K562 (cell line): ENCODE measurements around the gene GPC2. TPM values are rescaled to one million over a fixed set of nuclear protein-coding genes. Genes with fewer than 3 reads are reported as not detected.

ENCODE experiments used
- CC2D1A ChIP-seq: fragments of 450-650 bp; IDR thresholded peaks from 2 replicates; pipeline ENCODE4 v1.6.1; 2017; ENCODE audit warnings: mild to moderate bottlenecking
- GATAD2A ChIP-seq: fragments of 450-650 bp; IDR thresholded peaks from 2 replicates; pipeline ENCODE4 v1.6.1; 2017
- HDAC8 ChIP-seq: fragments of 450-650 bp; IDR thresholded peaks from 2 replicates; pipeline ENCODE4 v1.6.1; 2016; ENCODE audit warnings: mild to moderate bottlenecking, missing genetic modification characterization, moderate library complexity, missing compliant biosample characterization
- KLF6 ChIP-seq: fragments of 250-450 bp; sonication (Bioruptor Pico); IDR thresholded peaks from 2 replicates; pipeline ENCODE4 v1.4.0; 2020; ENCODE audit warnings: mild to moderate bottlenecking, moderate library complexity, borderline replicate concordance
- NELFE ChIP-seq: IDR thresholded peaks from 2 replicates; pipeline ENCODE4 v1.6.1; 2011; ENCODE audit warnings: mild to moderate bottlenecking; ENCODE audit not compliant: insufficient read depth, insufficient read length
- NEUROD1 ChIP-seq: fragments of 150-350 bp; IDR thresholded peaks from 2 replicates; pipeline ENCODE4 v1.6.1; 2014; ENCODE audit warnings: borderline replicate concordance, low read length, low read depth; ENCODE audit not compliant: partially characterized antibody
- POLR2H ChIP-seq: IDR thresholded peaks from 2 replicates; pipeline ENCODE4 v1.6.1; 2016; ENCODE audit warnings: missing genetic modification characterization, low read depth, mild to moderate bottlenecking, control low read depth, missing compliant biosample characterization, moderate library complexity
- SAP30 ChIP-seq: fragments of 200-600 bp; sonication (generic); IDR thresholded peaks from 2 replicates; pipeline ENCODE4 v1.6.1; 2012; ENCODE audit warnings: borderline replicate concordance, low read depth, mild to moderate bottlenecking, moderate library complexity, low read length, control low read depth, inconsistent platforms; ENCODE audit not compliant: insufficient read depth, poor library complexity, severe bottlenecking
- STAT5A ChIP-seq: IDR thresholded peaks from 2 replicates; pipeline ENCODE4 v1.6.1; 2012; ENCODE audit warnings: low read length, inconsistent platforms, borderline replicate concordance
- ZNF12 ChIP-seq: sonication (generic); formaldehyde crosslinking; IDR thresholded peaks from 2 replicates; pipeline ENCODE4 v1.4.0; 2020; ENCODE audit warnings: mild to moderate bottlenecking, missing genetic modification reagents
- ZNF23 ChIP-seq: fragments of 250-450 bp; sonication (Bioruptor Pico); IDR thresholded peaks from 2 replicates; pipeline ENCODE4 v1.4.0; 2020; ENCODE audit warnings: mild to moderate bottlenecking
- ZNF3 ChIP-seq: fragments of 250-450 bp; sonication (Bioruptor Pico); IDR thresholded peaks from 2 replicates; pipeline ENCODE4 v1.5.0; 2021; ENCODE audit warnings: mild to moderate bottlenecking, moderate library complexity
- ZNF696 ChIP-seq: fragments of 250-450 bp; sonication (Bioruptor Pico); conservative IDR thresholded peaks from 2 replicates; pipeline ENCODE4 v1.4.0; 2020; ENCODE audit warnings: mild to moderate bottlenecking, moderate library complexity
- polyA plus RNA-seq, 8 experiments: library from polyadenylated mRNA; depleted of rRNA in 4 of 8; stranded (reverse) in 5 of 8; unstranded in 3 of 8; fragments of >200 nt; fragmentation: Nextera tagmentation in 2 of 8; fragmentation: Illumina TruSeq in 1 of 8; extraction: Ambion mirVana in 2 of 8; extraction: Trizol in 1 of 8; gene quantifications; 2 replicates each; pipeline versions ENCODE4 v1.2.1 to v1.2.3, GENCODE V29; 2011 to 2014; ENCODE audit warnings: inconsistent platforms in 1 of 8, missing spikeins in 1 of 8
- total RNA-seq, 7 experiments: library from RNA; depleted of rRNA in 6 of 7; stranded (reverse); fragments of >200 nt in 6 of 7; fragmentation: Illumina TruSeq in 2 of 7; extraction: Trizol in 2 of 7; gene quantifications; 2 replicates each; pipeline versions ENCODE4 v1.2.1 to v1.2.3, GENCODE V29; 2011 to 2021; ENCODE audit warnings: low replicate concordance in 1 of 7
- TF ChIP-seq, protein P1 (sequence below): fragments of 250-450 bp; sonication (Bioruptor Pico); IDR thresholded peaks from 2 replicates; pipeline ENCODE4 v1.4.0; 2020; ENCODE audit warnings: mild to moderate bottlenecking, moderate library complexity
- TF ChIP-seq, protein P2 (sequence below), 2 experiments: fragments of 200-800 bp in 1 of 2; sonication (Bioruptor generic) in 1 of 2; sonication (generic) in 1 of 2; formaldehyde crosslinking in 1 of 2; IDR thresholded peaks in 1 of 2; conservative IDR thresholded peaks in 1 of 2; 2 replicates each; pipeline versions ENCODE4 v1.5.0 to v1.6.1; 2016 to 2020; ENCODE audit warnings: missing compliant biosample characterization in 1 of 2, missing genetic modification characterization in 1 of 2, missing genetic modification reagents in 1 of 2
- TF ChIP-seq, protein P3 (sequence below): sonication (generic); formaldehyde crosslinking; IDR thresholded peaks from 2 replicates; pipeline ENCODE4 v1.8.0; 2022; ENCODE audit warnings: mild to moderate bottlenecking, missing genetic modification reagents

GPC2 gene
- total and polyA plus RNA-seq, 9 of the 15 experiments (the other 6 are each of a cell fraction or from before 2014, with no cell fraction given) = 0.06 to 7.7 (median 1.4) TPM; not detected in 1

DNA sequence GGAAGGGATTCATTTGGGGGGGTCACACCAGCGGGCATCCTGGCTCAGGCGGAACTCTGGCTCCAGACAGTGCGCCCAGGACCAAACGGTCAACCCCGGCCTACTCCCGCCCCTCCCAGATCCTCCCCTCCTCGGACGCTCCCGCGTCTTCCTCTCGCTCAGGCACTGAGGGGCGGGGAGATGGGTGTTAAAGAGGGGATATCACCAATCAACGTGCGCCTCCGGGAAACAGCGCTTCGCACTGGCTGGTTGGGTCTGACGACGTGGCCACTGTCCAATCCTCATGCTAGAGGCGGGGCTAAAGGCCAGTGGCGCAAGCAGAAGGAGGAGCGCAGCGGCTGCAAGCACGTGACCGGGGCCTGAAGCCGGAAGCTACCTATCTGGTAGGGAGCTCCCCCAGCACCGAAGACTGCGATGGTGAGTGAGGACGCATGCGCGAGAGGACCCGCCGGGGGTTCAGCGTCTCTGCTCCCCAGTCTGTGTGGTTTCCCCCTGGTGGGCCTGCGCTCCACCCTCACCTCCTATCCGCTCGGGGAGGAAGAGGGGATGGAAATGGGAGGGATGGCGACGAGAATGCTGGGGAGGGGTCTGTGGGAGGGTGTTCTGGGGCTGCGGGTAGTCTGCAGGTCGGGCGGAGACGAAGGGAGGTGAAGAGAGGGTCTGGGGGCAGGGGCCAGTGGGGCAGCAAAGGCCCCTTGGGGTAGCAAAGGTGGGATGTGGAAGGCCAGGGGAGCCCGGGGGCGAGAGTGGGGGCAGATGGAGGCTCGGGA is 28.4 kb downstream of the GPC2 start, which contains the start of gene LAMTOR4 (continued):
- TF ChIP-seq SAP30 (no peak), KLF6 (CRISPR knock-in tag) (no peak), STAT5A (no peak), ZNF3 (CRISPR knock-in tag) (no peak), CC2D1A (no peak), GATAD2A (no peak), ZNF23 (no peak), NEUROD1 (peak; percentile 99), HDAC8 (tag) (no peak), ZNF696 (CRISPR knock-in tag) (no peak), NELFE (no peak), POLR2H (tag) (peak; percentile 43; the same call in 1 of the 2 replicates), ZNF12 (CRISPR knock-in tag) (no peak)
- TF ChIP-seq, protein P1, sequence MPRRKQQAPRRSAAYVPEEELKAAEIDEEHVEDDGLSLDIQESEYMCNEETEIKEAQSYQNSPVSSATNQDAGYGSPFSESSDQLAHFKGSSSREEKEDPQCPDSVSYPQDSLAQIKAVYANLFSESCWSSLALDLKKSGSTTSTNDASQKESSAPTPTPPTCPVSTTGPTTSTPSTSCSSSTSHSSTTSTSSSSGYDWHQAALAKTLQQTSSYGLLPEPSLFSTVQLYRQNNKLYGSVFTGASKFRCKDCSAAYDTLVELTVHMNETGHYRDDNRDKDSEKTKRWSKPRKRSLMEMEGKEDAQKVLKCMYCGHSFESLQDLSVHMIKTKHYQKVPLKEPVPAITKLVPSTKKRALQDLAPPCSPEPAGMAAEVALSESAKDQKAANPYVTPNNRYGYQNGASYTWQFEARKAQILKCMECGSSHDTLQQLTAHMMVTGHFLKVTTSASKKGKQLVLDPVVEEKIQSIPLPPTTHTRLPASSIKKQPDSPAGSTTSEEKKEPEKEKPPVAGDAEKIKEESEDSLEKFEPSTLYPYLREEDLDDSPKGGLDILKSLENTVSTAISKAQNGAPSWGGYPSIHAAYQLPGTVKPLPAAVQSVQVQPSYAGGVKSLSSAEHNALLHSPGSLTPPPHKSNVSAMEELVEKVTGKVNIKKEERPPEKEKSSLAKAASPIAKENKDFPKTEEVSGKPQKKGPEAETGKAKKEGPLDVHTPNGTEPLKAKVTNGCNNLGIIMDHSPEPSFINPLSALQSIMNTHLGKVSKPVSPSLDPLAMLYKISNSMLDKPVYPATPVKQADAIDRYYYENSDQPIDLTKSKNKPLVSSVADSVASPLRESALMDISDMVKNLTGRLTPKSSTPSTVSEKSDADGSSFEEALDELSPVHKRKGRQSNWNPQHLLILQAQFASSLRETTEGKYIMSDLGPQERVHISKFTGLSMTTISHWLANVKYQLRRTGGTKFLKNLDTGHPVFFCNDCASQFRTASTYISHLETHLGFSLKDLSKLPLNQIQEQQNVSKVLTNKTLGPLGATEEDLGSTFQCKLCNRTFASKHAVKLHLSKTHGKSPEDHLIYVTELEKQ (CRISPR knock-in tag) = no peak
- TF ChIP-seq, protein P2, sequence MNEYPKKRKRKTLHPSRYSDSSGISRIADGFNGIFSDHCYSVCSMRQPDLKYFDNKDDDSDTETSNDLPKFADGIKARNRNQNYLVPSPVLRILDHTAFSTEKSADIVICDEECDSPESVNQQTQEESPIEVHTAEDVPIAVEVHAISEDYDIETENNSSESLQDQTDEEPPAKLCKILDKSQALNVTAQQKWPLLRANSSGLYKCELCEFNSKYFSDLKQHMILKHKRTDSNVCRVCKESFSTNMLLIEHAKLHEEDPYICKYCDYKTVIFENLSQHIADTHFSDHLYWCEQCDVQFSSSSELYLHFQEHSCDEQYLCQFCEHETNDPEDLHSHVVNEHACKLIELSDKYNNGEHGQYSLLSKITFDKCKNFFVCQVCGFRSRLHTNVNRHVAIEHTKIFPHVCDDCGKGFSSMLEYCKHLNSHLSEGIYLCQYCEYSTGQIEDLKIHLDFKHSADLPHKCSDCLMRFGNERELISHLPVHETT (CRISPR knock-in tag; conservative IDR thresholded peaks at IDR 0.05 in 1 of 2, IDR thresholded peaks at IDR 0.05 in 1 of 2) = no peak
- TF ChIP-seq, protein P3, sequence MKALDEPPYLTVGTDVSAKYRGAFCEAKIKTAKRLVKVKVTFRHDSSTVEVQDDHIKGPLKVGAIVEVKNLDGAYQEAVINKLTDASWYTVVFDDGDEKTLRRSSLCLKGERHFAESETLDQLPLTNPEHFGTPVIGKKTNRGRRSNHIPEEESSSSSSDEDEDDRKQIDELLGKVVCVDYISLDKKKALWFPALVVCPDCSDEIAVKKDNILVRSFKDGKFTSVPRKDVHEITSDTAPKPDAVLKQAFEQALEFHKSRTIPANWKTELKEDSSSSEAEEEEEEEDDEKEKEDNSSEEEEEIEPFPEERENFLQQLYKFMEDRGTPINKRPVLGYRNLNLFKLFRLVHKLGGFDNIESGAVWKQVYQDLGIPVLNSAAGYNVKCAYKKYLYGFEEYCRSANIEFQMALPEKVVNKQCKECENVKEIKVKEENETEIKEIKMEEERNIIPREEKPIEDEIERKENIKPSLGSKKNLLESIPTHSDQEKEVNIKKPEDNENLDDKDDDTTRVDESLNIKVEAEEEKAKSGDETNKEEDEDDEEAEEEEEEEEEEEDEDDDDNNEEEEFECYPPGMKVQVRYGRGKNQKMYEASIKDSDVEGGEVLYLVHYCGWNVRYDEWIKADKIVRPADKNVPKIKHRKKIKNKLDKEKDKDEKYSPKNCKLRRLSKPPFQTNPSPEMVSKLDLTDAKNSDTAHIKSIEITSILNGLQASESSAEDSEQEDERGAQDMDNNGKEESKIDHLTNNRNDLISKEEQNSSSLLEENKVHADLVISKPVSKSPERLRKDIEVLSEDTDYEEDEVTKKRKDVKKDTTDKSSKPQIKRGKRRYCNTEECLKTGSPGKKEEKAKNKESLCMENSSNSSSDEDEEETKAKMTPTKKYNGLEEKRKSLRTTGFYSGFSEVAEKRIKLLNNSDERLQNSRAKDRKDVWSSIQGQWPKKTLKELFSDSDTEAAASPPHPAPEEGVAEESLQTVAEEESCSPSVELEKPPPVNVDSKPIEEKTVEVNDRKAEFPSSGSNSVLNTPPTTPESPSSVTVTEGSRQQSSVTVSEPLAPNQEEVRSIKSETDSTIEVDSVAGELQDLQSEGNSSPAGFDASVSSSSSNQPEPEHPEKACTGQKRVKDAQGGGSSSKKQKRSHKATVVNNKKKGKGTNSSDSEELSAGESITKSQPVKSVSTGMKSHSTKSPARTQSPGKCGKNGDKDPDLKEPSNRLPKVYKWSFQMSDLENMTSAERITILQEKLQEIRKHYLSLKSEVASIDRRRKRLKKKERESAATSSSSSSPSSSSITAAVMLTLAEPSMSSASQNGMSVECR (CRISPR knock-in tag) = peak; percentile 68
